WI38 (cell line): ENCODE results near the gene C16orf92.

ENCODE experiments used
- H3K4me3 ChIP-seq: 2 replicates; pipeline ENCODE4 v1.5.1; 2011; ENCODE audit warnings: low read depth, mild to moderate bottlenecking, control low read depth, low read length
- TF ChIP-seq, protein P1 (sequence below): IDR thresholded peaks from 2 replicates; pipeline ENCODE4 v1.5.1; 2012; ENCODE audit warnings: low read depth, mild to moderate bottlenecking, control low read depth, low read length

The C16orf92 gene

DNA sequence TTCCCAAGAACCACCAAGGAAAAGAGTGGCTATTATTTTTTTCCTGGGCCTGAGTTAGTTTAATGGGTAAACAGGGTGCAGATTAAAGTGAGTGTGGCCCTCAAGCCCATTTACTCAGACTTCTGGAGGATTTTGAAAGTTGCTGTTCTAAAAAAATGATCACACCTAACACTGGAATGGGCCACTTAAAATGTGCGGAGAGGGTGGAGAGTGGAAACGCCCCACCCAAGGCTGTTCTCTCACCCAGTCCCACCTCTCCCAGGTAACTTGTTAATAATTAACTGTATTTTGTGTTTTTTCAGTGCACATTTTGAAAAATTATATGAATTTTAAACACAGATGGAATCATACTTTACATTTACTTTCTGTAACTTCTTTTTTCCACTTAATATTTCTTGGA lies 33.0 kb upstream of the C16orf92 start:
- TF ChIP-seq, protein P1, sequence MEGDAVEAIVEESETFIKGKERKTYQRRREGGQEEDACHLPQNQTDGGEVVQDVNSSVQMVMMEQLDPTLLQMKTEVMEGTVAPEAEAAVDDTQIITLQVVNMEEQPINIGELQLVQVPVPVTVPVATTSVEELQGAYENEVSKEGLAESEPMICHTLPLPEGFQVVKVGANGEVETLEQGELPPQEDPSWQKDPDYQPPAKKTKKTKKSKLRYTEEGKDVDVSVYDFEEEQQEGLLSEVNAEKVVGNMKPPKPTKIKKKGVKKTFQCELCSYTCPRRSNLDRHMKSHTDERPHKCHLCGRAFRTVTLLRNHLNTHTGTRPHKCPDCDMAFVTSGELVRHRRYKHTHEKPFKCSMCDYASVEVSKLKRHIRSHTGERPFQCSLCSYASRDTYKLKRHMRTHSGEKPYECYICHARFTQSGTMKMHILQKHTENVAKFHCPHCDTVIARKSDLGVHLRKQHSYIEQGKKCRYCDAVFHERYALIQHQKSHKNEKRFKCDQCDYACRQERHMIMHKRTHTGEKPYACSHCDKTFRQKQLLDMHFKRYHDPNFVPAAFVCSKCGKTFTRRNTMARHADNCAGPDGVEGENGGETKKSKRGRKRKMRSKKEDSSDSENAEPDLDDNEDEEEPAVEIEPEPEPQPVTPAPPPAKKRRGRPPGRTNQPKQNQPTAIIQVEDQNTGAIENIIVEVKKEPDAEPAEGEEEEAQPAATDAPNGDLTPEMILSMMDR: no peak
- H3K4me3 ChIP-seq: no peak overlapping the region

DNA sequence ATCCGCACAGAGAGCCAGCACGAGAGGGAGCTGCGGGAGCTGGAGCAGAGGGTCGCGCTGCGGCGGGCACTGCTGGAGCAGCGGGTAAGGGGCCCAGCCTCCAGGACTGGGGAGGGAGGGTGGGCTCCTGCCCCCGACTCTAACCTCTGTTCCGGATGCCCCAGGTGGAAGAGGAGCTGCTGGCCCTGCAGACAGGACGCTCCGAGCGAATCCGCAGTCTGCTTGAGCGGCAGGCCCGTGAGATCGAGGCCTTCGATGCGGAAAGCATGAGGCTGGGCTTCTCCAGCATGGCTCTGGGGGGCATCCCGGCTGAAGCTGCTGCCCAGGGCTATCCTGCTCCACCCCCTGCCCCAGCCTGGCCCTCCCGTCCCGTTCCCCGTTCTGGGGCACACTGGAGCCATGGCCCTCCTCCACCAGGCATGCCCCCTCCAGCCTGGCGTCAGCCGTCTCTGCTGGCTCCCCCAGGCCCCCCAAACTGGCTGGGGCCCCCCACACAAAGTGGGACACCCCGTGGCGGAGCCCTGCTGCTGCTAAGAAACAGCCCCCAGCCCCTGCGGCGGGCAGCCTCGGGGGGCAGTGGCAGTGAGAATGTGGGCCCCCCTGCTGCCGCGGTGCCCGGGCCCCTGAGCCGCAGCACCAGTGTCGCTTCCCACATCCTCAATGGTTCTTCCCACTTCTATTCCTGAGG lies 32.0 kb upstream of the C16orf92 start:
- TF ChIP-seq, protein P1: no peak
- no peak overlapping the region for H3K4me3 ChIP-seq

DNA sequence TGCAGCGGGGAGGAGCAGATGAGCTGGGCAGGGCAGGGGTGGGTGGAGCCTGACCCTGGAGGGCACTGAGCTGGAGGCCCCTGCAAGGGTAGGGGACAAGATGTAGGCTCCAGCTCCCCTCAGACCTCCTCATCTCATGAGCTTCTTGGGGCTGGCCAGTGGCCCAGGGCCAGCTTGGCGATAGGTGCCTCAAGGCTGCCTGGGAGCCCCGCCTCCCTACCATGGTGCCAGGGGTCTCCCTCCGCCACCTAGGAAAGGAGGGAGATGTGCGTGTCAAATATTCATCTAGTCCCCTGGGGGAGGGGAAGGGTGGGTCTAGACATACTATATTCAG lies 31.5 kb upstream of the C16orf92 start:
- H3K4me3 ChIP-seq: no peak overlapping the region
- TF ChIP-seq, protein P1: no peak

DNA sequence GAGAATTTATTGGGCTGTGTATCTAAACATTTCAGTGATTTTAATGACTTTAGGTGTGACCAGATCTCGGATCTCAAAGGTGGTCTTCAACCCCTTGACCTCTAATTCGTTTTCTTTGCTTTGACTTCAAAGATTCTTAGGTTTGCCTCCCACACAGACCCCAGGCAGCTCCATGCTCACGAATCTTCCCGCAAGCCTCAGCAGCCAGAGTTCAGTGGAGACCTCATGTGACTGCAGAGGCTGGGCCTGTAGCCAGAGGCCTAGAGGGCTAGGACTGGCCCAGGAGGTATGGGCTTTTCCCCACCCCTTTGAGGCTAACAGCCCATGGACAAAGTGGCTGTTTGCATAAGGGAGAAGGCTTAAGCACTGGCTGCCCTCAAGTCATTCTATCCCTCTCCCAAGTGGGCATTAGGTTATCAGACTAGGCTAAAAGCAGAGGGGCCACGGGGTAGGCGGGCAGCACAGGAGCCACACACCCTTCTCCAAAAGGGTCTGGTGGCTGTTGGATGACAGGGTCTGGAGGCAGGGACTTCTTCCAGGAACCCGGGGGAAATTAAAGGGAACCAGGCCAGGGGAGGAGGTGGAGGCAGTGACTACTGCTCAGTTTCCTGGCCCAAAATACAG lies 30.5 kb upstream of the C16orf92 start:
- no peak overlapping the region for H3K4me3 ChIP-seq
- TF ChIP-seq, protein P1: no peak

DNA sequence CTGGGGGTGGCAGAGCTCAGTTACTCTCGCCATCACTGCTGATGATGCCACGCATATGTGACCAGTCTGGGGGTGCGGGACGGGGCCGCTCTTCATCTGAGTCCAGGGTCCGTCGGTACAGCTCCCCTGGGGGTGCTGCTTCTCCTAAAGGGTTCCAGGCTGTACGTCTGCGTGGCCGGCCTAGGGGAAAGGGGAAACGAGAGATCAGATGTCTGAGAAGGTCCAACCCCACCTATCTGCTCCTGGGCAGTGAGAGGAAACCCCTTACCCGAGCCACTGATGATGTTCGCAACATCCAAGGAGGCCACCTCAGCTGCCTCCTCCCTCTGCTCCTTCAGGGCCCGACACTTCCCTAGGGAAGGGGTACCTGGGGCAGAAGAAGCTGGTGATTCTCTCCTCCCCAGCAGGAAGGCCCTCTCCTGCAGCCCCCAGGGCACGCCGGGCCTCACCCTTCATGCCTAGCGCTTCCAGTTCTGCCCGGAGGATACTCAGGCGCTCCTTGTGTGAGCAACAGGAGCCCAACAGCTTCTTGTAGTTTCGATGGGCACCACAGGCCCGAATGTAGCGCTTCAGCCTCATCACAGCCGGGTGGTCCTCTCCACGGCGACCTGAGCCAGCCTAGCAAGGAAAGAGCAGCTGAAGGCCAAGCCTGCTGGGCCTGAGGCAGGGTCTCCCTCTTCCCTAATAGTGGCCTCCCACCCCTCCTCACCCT lies 29.7 kb upstream of the C16orf92 start:
- TF ChIP-seq, protein P1: no peak
- H3K4me3 ChIP-seq: no peak overlapping the region

DNA sequence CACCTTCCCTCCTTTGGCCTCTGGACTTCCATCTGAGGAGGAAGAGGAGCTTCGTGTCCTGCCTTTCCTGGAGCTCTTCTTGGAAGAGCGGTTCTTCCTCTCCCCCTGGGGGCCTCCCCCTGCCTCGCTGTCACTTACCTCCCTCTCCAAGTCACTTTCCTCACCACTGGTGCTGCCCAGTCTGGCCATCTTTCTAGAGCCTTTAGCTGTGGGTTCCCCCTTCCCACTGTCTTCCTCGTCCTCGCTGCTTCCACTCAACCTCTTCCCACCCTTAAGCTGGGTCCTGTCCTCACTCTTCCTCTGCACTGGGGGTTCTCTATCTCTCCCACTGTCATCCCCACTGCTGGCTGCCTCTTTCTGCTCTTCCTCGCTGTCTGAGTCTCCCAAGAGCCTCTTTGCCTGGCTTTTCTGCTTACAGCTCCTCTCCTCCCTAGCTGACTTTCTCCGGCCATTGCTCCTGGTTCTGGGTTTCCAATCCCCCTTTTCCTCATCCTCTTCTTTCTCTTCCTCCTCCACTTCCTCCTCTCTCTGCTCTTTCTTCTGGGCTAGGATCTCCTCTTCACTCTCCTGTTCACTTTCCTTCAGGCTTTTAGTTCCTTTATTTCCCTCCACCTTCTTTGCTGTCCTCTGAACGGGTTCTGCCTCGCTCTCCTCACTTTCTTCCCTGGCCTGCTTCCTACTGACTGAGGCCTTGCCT lies 28.9 kb upstream of the C16orf92 start:
- TF ChIP-seq, protein P1: no peak
- H3K4me3 ChIP-seq: peak overlapping the region; percentile 95
